GM18907 (cell line): Measurements from ENCODE around the gene NTPCR.
"Not testable (repeated sequence)": the region's sequence is repeated elsewhere in the genome, so short reads cannot be mapped to it uniquely, and the experiment has no call there.

ENCODE experiments used
- ATAC-seq: cut with Tn5 transposase; IDR thresholded peaks from one replicate; pipeline ENCODE4 v1.9.1; 2021; ENCODE audit warnings: mild to moderate bottlenecking, moderate library complexity; ENCODE audit not compliant: unreplicated experiment

The NTPCR gene

GRCh38 chr1:232983375-232983774 is 33.0 kb downstream of the NTPCR start:
- ATAC-seq = no peak

GRCh38 chr1:232983817-232984567 is 33.6 kb downstream of the NTPCR start:
- no peak for ATAC-seq

GRCh38 chr1:232984577-232985425 is 34.4 kb downstream of the NTPCR start:
- ATAC-seq = no peak

GRCh38 chr1:232985882-232986526 is 35.6 kb downstream of the NTPCR start:
- no peak for ATAC-seq

GRCh38 chr1:232986527-232986922 is 36.1 kb downstream of the NTPCR start:
- no peak for ATAC-seq

- ATAC-seq = no peak
These were observed 36.8 kb downstream of the NTPCR start for GRCh38 chr1:232987046-232987773.

- ATAC-seq = no peak
These were observed 37.3 kb downstream of the NTPCR start for GRCh38 chr1:232987774-232988140.

- no peak for ATAC-seq
These were observed 38.2 kb downstream of the NTPCR start for GRCh38 chr1:232988572-232989040.

GRCh38 chr1:232990176-232991128 is 40.0 kb downstream of the NTPCR start:
- ATAC-seq = no peak

GRCh38 chr1:232991238-232991637 is 40.8 kb downstream of the NTPCR start:
- no peak for ATAC-seq

- no peak for ATAC-seq
These were observed 41.8 kb downstream of the NTPCR start for GRCh38 chr1:232992227-232992626.

- ATAC-seq = no peak
These were observed 43.1 kb downstream of the NTPCR start for GRCh38 chr1:232993555-232993954.

- no peak for ATAC-seq
These were observed 44.8 kb downstream of the NTPCR start for GRCh38 chr1:232995189-232995588.

GRCh38 chr1:232996143-232996542 is 45.7 kb downstream of the NTPCR start:
- ATAC-seq = no peak

- no peak for ATAC-seq
These were observed 47.7 kb downstream of the NTPCR start for GRCh38 chr1:232998138-232998537.

GRCh38 chr1:232998646-232999045 is 48.2 kb downstream of the NTPCR start:
- ATAC-seq = no peak

GRCh38 chr1:232999956-233000625 is 49.7 kb downstream of the NTPCR start:
- ATAC-seq = no peak

- not testable (repeated sequence) for ATAC-seq
These were observed 53.2 kb downstream of the NTPCR start for GRCh38 chr1:233003638-233004037.

- no peak for ATAC-seq
These were observed 54.0 kb downstream of the NTPCR start for GRCh38 chr1:233004451-233004850.
